NCI-H2196 (cell line): ENCODE data around the gene SLC49A4.
A peak's percentile ranks its signal among the peaks of the same experiment; 100 is the strongest.

Source experiments
- DNase-seq: peaks from one replicate; lab custom pipeline; 2025; ENCODE audit not compliant: unreplicated experiment; lab: John Stamatoyannopoulos, UW

SLC49A4 gene

GRCh38 chr3:122843604-122844003 lies 48.7 kb downstream of the SLC49A4 start:
- peak; percentile 37 for DNase-seq

- DNase-seq: no peak
Observed at GRCh38 chr3:122857019-122857418, 62.1 kb downstream of the SLC49A4 start.

- no peak for DNase-seq
Observed at GRCh38 chr3:122858373-122858772, 63.5 kb downstream of the SLC49A4 start.

- DNase-seq: no peak
Observed at GRCh38 chr3:122859021-122859805, 64.3 kb downstream of the SLC49A4 start.

GRCh38 chr3:122862381-122862780 lies 67.5 kb downstream of the SLC49A4 start:
- DNase-seq: no peak

- DNase-seq: no peak
Observed at GRCh38 chr3:122864498-122864897, 69.6 kb downstream of the SLC49A4 start.

- no peak for DNase-seq
Observed at GRCh38 chr3:122868322-122868721, 73.5 kb downstream of the SLC49A4 start.

GRCh38 chr3:122873741-122874515 lies 79.1 kb downstream of the SLC49A4 start:
- no peak for DNase-seq

GRCh38 chr3:122875547-122876127 lies 80.8 kb downstream of the SLC49A4 start:
- DNase-seq: no peak

GRCh38 chr3:122880173-122880572 lies 85.3 kb downstream of the SLC49A4 start:
- no peak for DNase-seq

- DNase-seq: no peak
Observed at GRCh38 chr3:122880624-122881023, 85.8 kb downstream of the SLC49A4 start.

GRCh38 chr3:122882361-122882947 lies 87.6 kb downstream of the SLC49A4 start:
- DNase-seq: no peak

GRCh38 chr3:122886251-122886650 lies 91.4 kb downstream of the SLC49A4 start:
- no peak for DNase-seq

GRCh38 chr3:122886946-122887345 lies 92.1 kb downstream of the SLC49A4 start:
- no peak for DNase-seq

- peak; percentile 18 for DNase-seq
Observed at GRCh38 chr3:122890077-122890719, 95.3 kb downstream of the SLC49A4 start.

GRCh38 chr3:122890720-122891220 lies 95.9 kb downstream of the SLC49A4 start:
- DNase-seq: no peak

GRCh38 chr3:122892118-122892960 lies 97.5 kb downstream of the SLC49A4 start:
- DNase-seq: no peak

GRCh38 chr3:122893282-122893681 lies 98.4 kb downstream of the SLC49A4 start:
- DNase-seq: no peak

GRCh38 chr3:122893754-122894668 lies 99.1 kb downstream of the SLC49A4 start:
- no peak for DNase-seq
